HG02588 (cell line): ENCODE measurements around the gene GUCY1A2.
"Not testable (repeated sequence)": the region's sequence is repeated elsewhere in the genome, so short reads cannot be mapped to it uniquely, and the experiment has no call there.

Source experiments
- ATAC-seq: cut with Tn5 transposase; IDR thresholded peaks from one replicate; pipeline ENCODE4 v1.9.1; 2021; ENCODE audit warnings: mild to moderate bottlenecking, moderate library complexity; ENCODE audit not compliant: unreplicated experiment

GUCY1A2 gene

GRCh38 chr11:106957030-106957482 is 61.2 kb downstream of the GUCY1A2 start:
- ATAC-seq = no peak

GRCh38 chr11:106950067-106950491 is 68.2 kb downstream of the GUCY1A2 start:
- ATAC-seq = no peak

GRCh38 chr11:106943089-106943488 is 75.2 kb downstream of the GUCY1A2 start:
- ATAC-seq = no peak

GRCh38 chr11:106939157-106939556 is 79.1 kb downstream of the GUCY1A2 start:
- no peak for ATAC-seq

GRCh38 chr11:106937111-106937510 is 81.2 kb downstream of the GUCY1A2 start:
- ATAC-seq = no peak

GRCh38 chr11:106925245-106925644 is 93.0 kb downstream of the GUCY1A2 start:
- ATAC-seq = no peak

GRCh38 chr11:106920899-106921509 is 97.3 kb downstream of the GUCY1A2 start:
- no peak for ATAC-seq

- ATAC-seq = peak; percentile 72
Measured at GRCh38 chr11:106917973-106918372, 100.3 kb downstream of the GUCY1A2 start.

GRCh38 chr11:106914409-106914808 is 103.9 kb downstream of the GUCY1A2 start:
- no peak for ATAC-seq

- no peak for ATAC-seq
Measured at GRCh38 chr11:106913141-106913540, 105.1 kb downstream of the GUCY1A2 start.

GRCh38 chr11:106904826-106905225 is 113.5 kb downstream of the GUCY1A2 start:
- no peak for ATAC-seq

- ATAC-seq = no peak
Measured at GRCh38 chr11:106889718-106890117, 128.6 kb downstream of the GUCY1A2 start.

- no peak for ATAC-seq
Measured at GRCh38 chr11:106888386-106888785, 129.9 kb downstream of the GUCY1A2 start.

- ATAC-seq = not testable (repeated sequence)
Measured at GRCh38 chr11:106883693-106884092, 134.6 kb downstream of the GUCY1A2 start.

- no peak for ATAC-seq
Measured at GRCh38 chr11:106879832-106880546, 138.3 kb downstream of the GUCY1A2 start.

GRCh38 chr11:106879029-106879428 is 139.2 kb downstream of the GUCY1A2 start:
- ATAC-seq = no peak

- ATAC-seq = no peak
Measured at GRCh38 chr11:106875013-106875412, 143.3 kb downstream of the GUCY1A2 start.

GRCh38 chr11:106872246-106872645 is 146.0 kb downstream of the GUCY1A2 start:
- no peak for ATAC-seq

GRCh38 chr11:106858200-106858599 is 160.1 kb downstream of the GUCY1A2 start:
- ATAC-seq = no peak

- ATAC-seq = no peak
Measured at GRCh38 chr11:106856566-106856965, 161.7 kb downstream of the GUCY1A2 start.

GRCh38 chr11:106854429-106854828 is 163.8 kb downstream of the GUCY1A2 start:
- no peak for ATAC-seq

- no peak for ATAC-seq
Measured at GRCh38 chr11:106853850-106854401, 164.3 kb downstream of the GUCY1A2 start.
